ENCODE results near the gene TPCN1.

GRCh38 chr12:113322343-113322742 is 101.1 kb downstream of the TPCN1 start:
- TF ChIP-seq CTCF (conservative IDR thresholded peaks at IDR 0.05; ENCODE audit: low read depth, low read length): no peak
- no peak for TF ChIP-seq EZH2 (IDR thresholded peaks at IDR 0.05; ENCODE audit: low read length, unreplicated experiment)

All from PC-3 (cell line).